K562 (cell line): ENCODE measurements around the gene TNKS2. TPM values are rescaled to one million over a fixed set of nuclear protein-coding genes. Genes with fewer than 3 reads are reported as not detected.

Experiments used
- CHD7 ChIP-seq: fragments of 200-600 bp; sonication (generic); IDR thresholded peaks from one replicate; pipeline ENCODE4 v1.6.1; 2012; ENCODE audit warnings: mild to moderate bottlenecking, low read depth, low read length, inconsistent platforms
- E2F1 ChIP-seq: sonication (generic); formaldehyde crosslinking; IDR thresholded peaks from 2 replicates; pipeline ENCODE4 v1.8.1; 2023; ENCODE audit warnings: mild to moderate bottlenecking, missing genetic modification reagents, moderate library complexity
- ERF ChIP-seq: fragments of 450-650 bp; formaldehyde crosslinking; IDR thresholded peaks from 2 replicates; pipeline ENCODE4 v1.4.0; 2020; ENCODE audit warnings: mild to moderate bottlenecking, mixed read lengths
- FOXP4 ChIP-seq: sonication (generic); formaldehyde crosslinking; IDR thresholded peaks from 2 replicates; pipeline ENCODE4 v1.8.0; 2022; ENCODE audit warnings: mild to moderate bottlenecking, missing genetic modification reagents, borderline replicate concordance
- PBX2 ChIP-seq, 2 experiments: IDR thresholded peaks in 1 of 2; conservative IDR thresholded peaks in 1 of 2; 2 replicates each; pipeline ENCODE4 v1.6.1; 2016; ENCODE audit warnings: low read depth in 2 of 2, mild to moderate bottlenecking in 1 of 2, missing compliant biosample characterization in 1 of 2, missing genetic modification characterization in 1 of 2, moderate library complexity in 1 of 2
- ZNF699 ChIP-seq: fragments of 250-450 bp; sonication (Bioruptor Pico); IDR thresholded peaks from 2 replicates; pipeline ENCODE4 v1.8.0; 2021; ENCODE audit warnings: mild to moderate bottlenecking, moderate library complexity; ENCODE audit not compliant: insufficient replicate concordance
- polyA plus RNA-seq, 8 experiments: library from polyadenylated mRNA; depleted of rRNA in 4 of 8; stranded (reverse) in 5 of 8; unstranded in 3 of 8; fragments of >200 nt; fragmentation: Nextera tagmentation in 2 of 8; fragmentation: Illumina TruSeq in 1 of 8; extraction: Ambion mirVana in 2 of 8; extraction: Trizol in 1 of 8; gene quantifications; 2 replicates each; pipeline versions ENCODE4 v1.2.1 to v1.2.3, GENCODE V29; 2011 to 2014; ENCODE audit warnings: inconsistent platforms in 1 of 8, missing spikeins in 1 of 8
- total RNA-seq, 7 experiments: library from RNA; depleted of rRNA in 6 of 7; stranded (reverse); fragments of >200 nt in 6 of 7; fragmentation: Illumina TruSeq in 2 of 7; extraction: Trizol in 2 of 7; gene quantifications; 2 replicates each; pipeline versions ENCODE4 v1.2.1 to v1.2.3, GENCODE V29; 2011 to 2021; ENCODE audit warnings: low replicate concordance in 1 of 7

Gene TNKS2
- total and polyA plus RNA-seq, 9 of the 15 experiments (the other 6 are each of a cell fraction or from before 2014, with no cell fraction given) = 3.5 to 19.8 (median 8.6) TPM

- TF ChIP-seq E2F1 (CRISPR knock-in tag) (no peak), FOXP4 (CRISPR knock-in tag) (no peak), ZNF699 (no peak), ERF (no peak), PBX2 (CRISPR knock-in tag; IDR thresholded peaks at IDR 0.05; ENCODE audit: low read depth) (no peak), PBX2 (tag; conservative IDR thresholded peaks at IDR 0.05; ENCODE audit: low read depth) (no peak), CHD7 (no peak)
- TF ChIP-seq, all 486 proteins: peak for 0
Observed at GRCh38 chr10:91771907-91772306, 26.3 kb upstream of the TNKS2 start (continued).
